NCI-H510A treated with DMSO at 0.1 percent for 48 hours (cell line): ENCODE data around the gene ARRDC4.

Experiments used
- DNase-seq: peaks from one replicate; lab custom pipeline; 2025; lab: John Stamatoyannopoulos, UW

Gene ARRDC4

GRCh38 chr15:97998307-97999071 is 38.0 kb downstream of the ARRDC4 start:
- DNase-seq = no peak

- DNase-seq = no peak
Measured at GRCh38 chr15:98000249-98001203, 40.0 kb downstream of the ARRDC4 start.

- DNase-seq = no peak
Measured at GRCh38 chr15:98001663-98002194, 41.2 kb downstream of the ARRDC4 start.

- DNase-seq = no peak
Measured at GRCh38 chr15:98002419-98002818, 41.9 kb downstream of the ARRDC4 start.

DNA sequence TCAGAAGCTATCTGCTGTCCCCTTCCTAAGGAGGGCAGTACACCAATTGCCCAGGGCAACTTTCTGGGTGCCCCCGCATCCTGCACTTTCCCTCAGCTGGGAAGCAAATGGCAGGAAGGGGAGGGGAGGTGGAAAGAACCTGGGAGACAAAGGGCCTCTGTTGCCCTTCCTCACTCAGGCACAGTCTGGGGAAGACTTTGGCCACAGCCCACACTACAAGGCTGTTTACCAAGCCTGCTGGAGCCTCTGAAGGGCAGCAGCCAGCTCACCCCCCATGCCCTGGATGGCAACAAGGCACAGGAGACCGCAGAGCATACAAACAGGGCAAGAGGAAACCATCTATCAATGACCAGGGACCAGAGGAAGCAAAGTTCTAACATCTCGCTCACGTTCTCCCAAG is 42.4 kb downstream of the ARRDC4 start:
- no peak for DNase-seq

DNA sequence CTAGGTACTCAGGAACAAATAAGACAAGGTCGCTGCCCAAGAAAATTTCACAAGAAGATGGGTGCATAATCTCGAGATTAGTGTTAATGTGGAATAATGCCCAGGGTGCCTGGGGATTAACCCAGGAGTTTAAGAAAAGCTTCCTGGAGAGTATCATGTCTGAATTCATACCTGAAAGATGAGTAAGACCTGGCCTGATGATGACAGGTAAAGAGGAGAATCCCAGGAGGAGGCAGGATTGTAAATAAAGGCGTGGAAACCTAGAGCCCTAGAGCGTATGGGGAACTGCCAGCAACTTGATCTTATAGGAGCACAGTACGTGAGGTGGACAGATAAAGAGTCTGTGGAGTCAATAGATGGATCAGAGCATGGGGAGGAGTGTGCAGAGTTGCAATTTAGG is 43.0 kb downstream of the ARRDC4 start:
- DNase-seq = no peak

DNA sequence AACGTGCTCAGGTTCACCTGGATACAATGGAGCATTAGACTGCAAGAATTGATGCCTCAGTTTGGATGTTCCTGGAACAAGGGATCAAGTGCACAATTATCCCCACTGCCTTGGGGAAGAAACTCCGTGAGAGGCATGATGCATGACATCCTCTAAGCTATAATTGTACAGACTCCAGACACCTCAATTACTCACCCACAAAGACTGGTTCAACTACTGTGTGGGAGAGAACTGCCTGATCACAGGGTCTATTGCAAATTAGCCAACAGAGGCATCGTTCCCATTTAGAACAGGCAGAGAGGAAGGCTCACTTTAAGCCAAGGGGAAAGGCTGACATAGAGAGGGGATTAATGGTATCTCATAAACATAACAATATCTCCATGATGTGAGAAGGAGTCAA is 43.5 kb downstream of the ARRDC4 start:
- DNase-seq = no peak

DNA sequence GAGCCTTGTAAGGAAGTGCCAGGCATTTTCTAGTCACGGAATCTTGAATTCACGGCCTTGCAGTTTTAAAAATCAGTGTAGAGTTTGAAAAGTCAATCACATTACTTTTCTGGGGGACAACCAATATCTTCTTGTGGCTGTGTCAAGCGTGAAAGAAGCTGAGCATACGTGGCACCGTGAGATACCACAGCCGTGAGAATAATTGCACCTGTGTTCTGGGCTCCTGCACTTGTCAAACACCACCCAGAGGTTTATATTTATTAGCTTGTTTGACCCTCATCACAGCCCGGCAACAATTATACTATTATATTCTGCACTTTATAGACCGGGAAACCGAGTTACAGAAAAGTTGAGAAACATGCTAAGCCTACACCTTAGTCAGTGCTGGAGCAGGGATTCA is 45.2 kb downstream of the ARRDC4 start:
- no peak for DNase-seq

DNA sequence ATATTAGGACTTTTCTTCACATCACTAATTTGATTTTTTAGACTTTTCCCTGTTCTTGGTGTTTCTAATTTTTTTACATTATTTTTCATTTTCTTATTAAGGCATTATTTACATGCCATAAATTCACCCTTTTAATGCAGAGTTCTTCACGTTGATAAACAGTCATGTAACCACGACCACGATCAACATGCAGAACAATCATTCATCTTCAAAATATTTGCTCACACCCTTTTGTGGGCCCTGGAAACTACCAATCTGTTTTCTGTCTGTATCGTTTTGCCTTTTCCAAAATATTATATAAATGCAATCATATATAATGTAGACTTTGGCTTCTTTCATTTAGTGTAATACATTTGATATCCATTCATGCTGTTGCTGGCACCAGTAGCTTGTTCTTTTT is 48.7 kb downstream of the ARRDC4 start:
- DNase-seq = no peak

DNA sequence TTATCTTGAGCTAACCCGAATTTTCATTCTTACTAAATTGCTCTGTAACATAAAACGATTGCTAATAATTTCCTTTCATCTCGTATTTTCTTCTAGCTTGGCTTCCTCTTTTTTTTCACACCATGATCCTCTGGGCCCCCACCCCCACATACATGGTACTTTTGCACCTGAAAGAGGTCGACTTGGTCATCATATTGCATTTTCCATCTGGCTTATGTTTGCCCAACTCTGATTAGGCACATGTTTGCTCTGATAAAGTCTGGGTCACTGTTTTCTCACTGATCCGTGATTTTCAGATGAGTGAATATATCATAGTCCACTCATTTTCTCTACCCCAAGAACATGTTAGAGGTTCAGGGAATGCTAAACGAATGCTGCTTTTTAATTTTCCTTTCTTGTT is 49.5 kb downstream of the ARRDC4 start:
- DNase-seq = no peak

DNA sequence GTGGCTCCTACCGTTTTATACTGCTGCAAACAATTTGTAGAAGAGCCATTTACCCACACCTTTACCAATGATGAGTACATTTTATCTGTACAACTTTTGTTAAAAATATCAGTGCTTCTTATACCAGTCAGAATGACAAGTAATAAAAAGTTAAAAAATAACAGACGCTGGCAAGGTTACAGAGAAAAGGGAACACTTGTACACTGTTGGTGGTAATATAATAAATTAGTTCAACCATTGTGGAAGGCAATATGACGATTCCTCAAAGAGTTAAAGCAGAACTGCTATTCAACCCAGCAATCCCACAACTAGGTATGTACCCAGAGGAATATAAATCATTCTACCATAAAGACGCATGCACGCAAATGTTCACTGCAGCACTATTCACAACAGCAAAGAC is 51.9 kb downstream of the ARRDC4 start:
- no peak for DNase-seq

- no peak for DNase-seq
Measured at GRCh38 chr15:98013631-98014030, 53.1 kb downstream of the ARRDC4 start.

DNA sequence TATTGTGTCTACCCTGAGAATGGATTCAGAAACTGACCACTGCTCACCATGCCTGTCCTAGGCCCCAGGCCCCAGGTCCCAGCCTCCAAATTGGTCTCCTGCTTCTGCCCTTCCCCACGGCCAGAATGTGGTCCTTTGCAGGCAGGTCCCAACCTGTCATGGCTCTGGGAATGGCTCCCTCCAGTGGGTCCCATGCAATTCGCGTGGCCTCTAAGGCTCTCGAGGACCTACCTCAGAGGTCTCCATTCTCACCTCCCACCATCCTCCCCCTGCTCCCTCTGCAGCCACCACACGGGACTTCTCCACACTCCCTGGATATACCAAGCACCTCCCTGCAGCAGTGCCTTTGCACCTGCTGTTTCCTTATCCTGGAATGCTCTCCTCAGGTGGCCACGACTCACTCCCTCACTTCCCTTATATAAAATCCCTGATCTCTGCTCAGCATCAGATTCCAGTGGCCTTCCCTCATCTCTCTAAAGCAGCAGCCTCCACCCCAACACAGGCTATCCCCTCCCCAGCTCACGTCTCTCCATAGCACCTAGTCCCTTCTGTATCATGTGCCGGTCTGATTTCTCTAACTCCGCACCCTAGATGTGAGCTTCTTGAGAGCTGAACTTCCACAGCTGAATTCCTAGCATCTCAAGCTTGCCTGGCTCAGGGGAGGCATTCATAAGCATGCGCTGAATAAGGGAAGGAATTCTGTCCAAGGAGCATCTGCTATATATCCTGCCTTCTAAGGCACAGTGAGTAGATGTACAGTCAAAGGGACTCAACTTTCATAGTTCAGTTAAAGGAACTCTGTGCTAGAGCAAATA is 56.9 kb downstream of the ARRDC4 start:
- DNase-seq = no peak

DNA sequence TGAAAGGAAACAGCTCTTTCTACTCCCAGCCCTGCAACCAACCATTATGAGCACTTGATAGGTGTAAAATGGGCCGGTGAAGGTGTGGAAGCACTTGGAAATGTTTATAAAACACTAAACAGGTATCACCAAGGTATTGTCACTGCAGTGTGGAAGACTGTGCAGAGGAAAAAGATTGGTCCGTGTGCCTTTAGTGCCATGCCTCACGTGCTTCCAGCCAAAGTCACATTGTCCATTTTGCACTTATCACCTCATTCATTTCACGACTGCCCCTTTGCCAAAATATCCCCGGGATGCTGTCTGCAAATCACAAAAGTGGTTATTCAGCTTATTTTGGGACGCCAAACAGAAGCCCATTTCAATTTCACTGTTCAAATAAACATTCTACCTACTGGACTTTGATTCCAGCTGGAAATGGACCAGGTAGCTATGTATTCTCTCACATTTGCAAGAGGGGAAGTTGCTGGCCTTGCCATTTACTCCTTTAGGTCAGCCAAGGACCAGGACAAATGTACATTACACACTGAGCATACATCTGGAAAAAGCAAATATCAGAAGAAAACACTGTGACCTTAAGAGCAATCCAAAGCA is 58.4 kb downstream of the ARRDC4 start:
- no peak for DNase-seq
